ENCODE measurements around the gene ADAM33. TPM values are rescaled to one million over a fixed set of nuclear protein-coding genes. Genes with fewer than 3 reads are reported as not detected.

Gene ADAM33
- total RNA-seq, 6 experiments from 2014 or later, result 0.24 to 0.51 (median 0.45) TPM

- H3K4me1 ChIP-seq, result no peaks in the 10 kb centered on the region
- 60% methylated on average over 1 of the region's 13 CpGs for whole genome bisulfite sequencing (ENCODE audit: insufficient coverage, low coverage, low lambda C conversion rate, missing lambda C conversion rate)
- H3K9me3 ChIP-seq, result no peaks in the 10 kb centered on the region
- no peak for ATAC-seq
- intact Hi-C loops (cut with DNase I), result no loop called here
- no peaks in the 10 kb centered on the region for H3K36me3 ChIP-seq
- DNase-seq, result no peak
- no peak overlapping the region for H3K27ac ChIP-seq
- H3K4me3 ChIP-seq, result no peak overlapping the region
- no peak for TF ChIP-seq POLR2A (IDR thresholded peaks at IDR 0.05)
- TF ChIP-seq, protein P1, sequence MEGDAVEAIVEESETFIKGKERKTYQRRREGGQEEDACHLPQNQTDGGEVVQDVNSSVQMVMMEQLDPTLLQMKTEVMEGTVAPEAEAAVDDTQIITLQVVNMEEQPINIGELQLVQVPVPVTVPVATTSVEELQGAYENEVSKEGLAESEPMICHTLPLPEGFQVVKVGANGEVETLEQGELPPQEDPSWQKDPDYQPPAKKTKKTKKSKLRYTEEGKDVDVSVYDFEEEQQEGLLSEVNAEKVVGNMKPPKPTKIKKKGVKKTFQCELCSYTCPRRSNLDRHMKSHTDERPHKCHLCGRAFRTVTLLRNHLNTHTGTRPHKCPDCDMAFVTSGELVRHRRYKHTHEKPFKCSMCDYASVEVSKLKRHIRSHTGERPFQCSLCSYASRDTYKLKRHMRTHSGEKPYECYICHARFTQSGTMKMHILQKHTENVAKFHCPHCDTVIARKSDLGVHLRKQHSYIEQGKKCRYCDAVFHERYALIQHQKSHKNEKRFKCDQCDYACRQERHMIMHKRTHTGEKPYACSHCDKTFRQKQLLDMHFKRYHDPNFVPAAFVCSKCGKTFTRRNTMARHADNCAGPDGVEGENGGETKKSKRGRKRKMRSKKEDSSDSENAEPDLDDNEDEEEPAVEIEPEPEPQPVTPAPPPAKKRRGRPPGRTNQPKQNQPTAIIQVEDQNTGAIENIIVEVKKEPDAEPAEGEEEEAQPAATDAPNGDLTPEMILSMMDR (IDR thresholded peaks at IDR 0.05), result no peak
- H3K27me3 ChIP-seq, result no peaks in the 10 kb centered on the region
Observed at GRCh38 chr20:3693376-3693775, 11.6 kb upstream of the ADAM33 start.

- no peak for TF ChIP-seq POLR2A (IDR thresholded peaks at IDR 0.05)
- TF ChIP-seq, protein P1 (IDR thresholded peaks at IDR 0.05), result no peak
- H3K27me3 ChIP-seq, result no peaks in the 10 kb centered on the region
- intact Hi-C loops (cut with DNase I), result no loop called here
- no peaks in the 10 kb centered on the region for H3K4me1 ChIP-seq
- H3K27ac ChIP-seq, result no peak overlapping the region
- no peak for ATAC-seq
- DNase-seq, result no peak
- no peaks in the 10 kb centered on the region for H3K9me3 ChIP-seq
- WGBS (ENCODE audit: insufficient coverage, low coverage, low lambda C conversion rate, missing lambda C conversion rate), result no CpG with 5 or more reads among the region's 23 CpGs
- no peaks in the 10 kb centered on the region for H3K36me3 ChIP-seq
- H3K4me3 ChIP-seq, result no peak overlapping the region
Observed at GRCh38 chr20:3692706-3693294, 11.0 kb upstream of the ADAM33 start.

DNA sequence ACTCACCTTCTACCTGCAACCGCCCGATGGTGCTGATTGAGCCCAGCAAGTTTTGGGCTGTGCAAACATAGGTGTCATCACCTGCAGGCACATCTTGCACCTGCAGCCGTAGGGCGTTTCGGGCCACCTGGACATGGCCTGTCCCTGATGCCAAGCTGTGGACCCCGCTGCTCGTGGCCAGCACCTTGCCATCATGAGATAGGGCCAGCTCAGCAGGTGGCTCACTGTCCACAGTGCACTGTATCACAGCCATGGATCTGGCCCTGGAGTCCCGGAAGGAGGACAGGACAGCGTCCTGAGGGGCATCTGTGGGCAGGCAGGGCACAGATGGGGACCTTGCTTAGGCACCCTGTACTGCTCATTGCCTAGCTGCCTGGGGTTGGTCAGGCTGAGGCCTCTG, 10.1 kb upstream of the ADAM33 start:
- intact Hi-C loops (cut with DNase I), result no loop called here
- no peak overlapping the region for H3K4me3 ChIP-seq
- H3K4me1 ChIP-seq, result no peaks in the 10 kb centered on the region
- no peaks in the 10 kb centered on the region for H3K9me3 ChIP-seq
- H3K27me3 ChIP-seq, result no peaks in the 10 kb centered on the region
- TF ChIP-seq POLR2A (IDR thresholded peaks at IDR 0.05), result no peak
- TF ChIP-seq, protein P1 (IDR thresholded peaks at IDR 0.05), result no peak
- H3K27ac ChIP-seq, result no peak overlapping the region
- no peaks in the 10 kb centered on the region for H3K36me3 ChIP-seq
- no peak for DNase-seq
- WGBS (ENCODE audit: insufficient coverage, low coverage, low lambda C conversion rate, missing lambda C conversion rate), result no CpG with 5 or more reads among the region's 9 CpGs
- no peak for ATAC-seq

DNA sequence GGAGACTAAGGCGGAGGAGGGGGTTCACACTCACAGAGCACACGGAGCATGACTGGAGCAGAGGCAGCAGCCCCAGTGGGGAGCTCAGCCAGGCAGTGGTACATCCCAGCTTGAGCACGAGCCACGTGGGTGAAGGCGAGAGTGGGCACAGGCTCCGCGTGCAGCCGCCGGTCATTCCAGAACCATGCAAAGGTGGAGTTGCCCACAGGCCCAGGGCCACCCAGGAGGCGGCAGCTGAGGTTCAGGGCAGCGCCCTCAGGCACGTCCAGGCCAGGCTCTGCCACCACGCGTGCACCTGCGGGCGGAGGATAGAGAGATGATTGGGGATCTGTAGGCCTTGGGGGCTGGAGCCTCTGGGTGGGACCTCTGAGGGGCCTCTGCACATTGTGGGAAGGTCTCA, 9.5 kb upstream of the ADAM33 start:
- intact Hi-C loops (cut with DNase I), result no loop called here
- ATAC-seq, result no peak
- no peak for DNase-seq
- no CpG with 5 or more reads among the region's 16 CpGs for WGBS (ENCODE audit: insufficient coverage, low coverage, low lambda C conversion rate, missing lambda C conversion rate)
- Histone ChIP-seq H3K9me3 (no peaks in the 10 kb centered on the region), H3K4me3 (no peak overlapping the region), H3K27ac (no peak overlapping the region), H3K27me3 (no peaks in the 10 kb centered on the region), H3K4me1 (no peaks in the 10 kb centered on the region), H3K36me3 (no peaks in the 10 kb centered on the region)
- TF ChIP-seq, protein P1 (IDR thresholded peaks at IDR 0.05), result no peak

- H3K27ac ChIP-seq, result no peak overlapping the region
- no peaks in the 10 kb centered on the region for H3K27me3 ChIP-seq
- no CpG with 5 or more reads among the region's 3 CpGs for WGBS (ENCODE audit: insufficient coverage, low coverage, low lambda C conversion rate, missing lambda C conversion rate)
- no peak for DNase-seq
- ATAC-seq, result no peak
- intact Hi-C loops (cut with DNase I), result no loop called here
- H3K4me3 ChIP-seq, result no peak overlapping the region
- no peaks in the 10 kb centered on the region for H3K4me1 ChIP-seq
- TF ChIP-seq, protein P1 (IDR thresholded peaks at IDR 0.05), result no peak
- no peak for TF ChIP-seq POLR2A (IDR thresholded peaks at IDR 0.05)
- no peaks in the 10 kb centered on the region for H3K36me3 ChIP-seq
- no peaks in the 10 kb centered on the region for H3K9me3 ChIP-seq
Observed at GRCh38 chr20:3690413-3690812, 8.6 kb upstream of the ADAM33 start.

Data from right lobe of liver (tissue), 6 donors.